Prostate gland (tissue), 2 donors: ENCODE data around the gene ZNF69.

ENCODE experiments used
- CTCF ChIP-seq, 4 experiments: fragments of 200-600 bp in 2 of 4; fragments of 450-650 bp in 2 of 4; sonication (generic) in 2 of 4; IDR thresholded peaks; 1 replicate in 3 of 4; 2 replicates in 1 of 4; pipeline ENCODE4 v1.5.1; 2016 to 2019; ENCODE audit warnings: antibody characterized with exemption in 4 of 4, mild to moderate bottlenecking in 2 of 4, moderate library complexity in 2 of 4
- POLR2AphosphoS5 ChIP-seq: sonication (generic); formaldehyde crosslinking; IDR thresholded peaks from one replicate; pipeline ENCODE4 v1.6.1; 2017; ENCODE audit warnings: antibody characterized with exemption

- no peak for TF ChIP-seq CTCF (IDR thresholded peaks at IDR 0.05)
- TF ChIP-seq POLR2AphosphoS5: no peak
Measured at GRCh38 chr19:11848200-11848593, 39.4 kb upstream of the ZNF69 start.
